Glomerular visceral epithelial cell (primary cell): ENCODE measurements around the gene RHOT2.
"Not testable (repeated sequence)": the region's sequence is repeated elsewhere in the genome, so short reads cannot be mapped to it uniquely, and the experiment has no call there.

Source experiments
- DNase-seq: peaks from one replicate; pipeline ENCODE4 v3.0.0-alpha.2; 2016; ENCODE audit errors: extremely low spot score

Gene RHOT2

GRCh38 chr16:681746-682427, 14.0 kb downstream of the RHOT2 start:
- DNase-seq = peak; percentile 66

GRCh38 chr16:682493-683395, 14.8 kb downstream of the RHOT2 start:
- DNase-seq = no peak

GRCh38 chr16:683396-684070, 15.6 kb downstream of the RHOT2 start:
- DNase-seq = no peak

GRCh38 chr16:684071-684794, 16.3 kb downstream of the RHOT2 start, which contains the start of gene JMJD8:
JMJD8 (minus strand) TSS chr16:684334; CDS start chr16:684319, 15 bp downstream.
- peak; percentile 93 for DNase-seq

GRCh38 chr16:684961-685696, 17.2 kb downstream of the RHOT2 start:
- no peak for DNase-seq

GRCh38 chr16:685967-686366, 18.0 kb downstream of the RHOT2 start:
- DNase-seq = peak; percentile 42

- DNase-seq = no peak
Observed at GRCh38 chr16:686459-687260, 18.7 kb downstream of the RHOT2 start.

- no peak for DNase-seq
Observed at GRCh38 chr16:687499-687898, 19.6 kb downstream of the RHOT2 start.

GRCh38 chr16:689175-689897, 21.4 kb downstream of the RHOT2 start:
- no peak for DNase-seq

- DNase-seq = not testable (repeated sequence)
Observed at GRCh38 chr16:691242-691641, 23.3 kb downstream of the RHOT2 start.

- DNase-seq = no peak
Observed at GRCh38 chr16:692356-693108, 24.6 kb downstream of the RHOT2 start.

GRCh38 chr16:693364-693763, 25.4 kb downstream of the RHOT2 start:
- DNase-seq = no peak

GRCh38 chr16:693766-694165, 25.8 kb downstream of the RHOT2 start:
- no peak for DNase-seq

- no peak for DNase-seq
Observed at GRCh38 chr16:694187-694862, 26.4 kb downstream of the RHOT2 start.

- no peak for DNase-seq
Observed at GRCh38 chr16:694863-695354, 27.0 kb downstream of the RHOT2 start.

- peak; percentile 42 for DNase-seq
Observed at GRCh38 chr16:695355-696089, 27.6 kb downstream of the RHOT2 start.
